GM21576 (cell line): ENCODE data around the gene PRKCE.

ENCODE experiments used
- ATAC-seq: cut with Tn5 transposase; IDR thresholded peaks from one replicate; pipeline ENCODE4 v1.9.1; 2021; ENCODE audit warnings: mild to moderate bottlenecking, moderate library complexity; ENCODE audit not compliant: unreplicated experiment

PRKCE gene

GRCh38 chr2:45631319-45631718 lies 20.2 kb upstream of the PRKCE start:
- no peak for ATAC-seq

- ATAC-seq: no peak
These were observed 19.5 kb upstream of the PRKCE start for GRCh38 chr2:45631955-45632354.

- no peak for ATAC-seq
These were observed 17.3 kb upstream of the PRKCE start for GRCh38 chr2:45634223-45634622.

GRCh38 chr2:45636008-45636407 lies 15.5 kb upstream of the PRKCE start:
- ATAC-seq: no peak

- ATAC-seq: peak; percentile 71
These were observed 14.0 kb upstream of the PRKCE start for GRCh38 chr2:45637440-45637839.

GRCh38 chr2:45640576-45640975 lies 10.9 kb upstream of the PRKCE start:
- no peak for ATAC-seq

- no peak for ATAC-seq
These were observed 8.4 kb upstream of the PRKCE start for GRCh38 chr2:45643095-45643494.

- no peak for ATAC-seq
These were observed 7.6 kb upstream of the PRKCE start for GRCh38 chr2:45643543-45644542.

- no peak for ATAC-seq
These were observed 5.2 kb upstream of the PRKCE start for GRCh38 chr2:45646289-45646688.

- ATAC-seq: no peak
These were observed 4.1 kb upstream of the PRKCE start for GRCh38 chr2:45647356-45647755.

- no peak for ATAC-seq
These were observed 3.4 kb upstream of the PRKCE start for GRCh38 chr2:45647986-45648520.

GRCh38 chr2:45648636-45649035 lies 2.8 kb upstream of the PRKCE start:
- no peak for ATAC-seq

- no peak for ATAC-seq
These were observed 2.0 kb upstream of the PRKCE start for GRCh38 chr2:45649462-45649857.

GRCh38 chr2:45649858-45650811 lies 1.3 kb upstream of the PRKCE start:
- ATAC-seq: peak; percentile 26

GRCh38 chr2:45650851-45651414 lies 542 bp upstream of the PRKCE start:
- peak; percentile 51 for ATAC-seq

- ATAC-seq: no peak
These were observed 886 bp downstream of the PRKCE start for GRCh38 chr2:45652090-45653031.

- ATAC-seq: no peak
These were observed 1.8 kb downstream of the PRKCE start for GRCh38 chr2:45653122-45653913.

- ATAC-seq: no peak
These were observed 2.8 kb downstream of the PRKCE start for GRCh38 chr2:45654250-45654649.

- ATAC-seq: no peak
These were observed 10.4 kb downstream of the PRKCE start for GRCh38 chr2:45661828-45662227.
